NT2/D1 (cell line): ENCODE data around the gene FGF4.

Source experiments
- DNase-seq: peaks from one replicate; pipeline ENCODE4 v3.0.0-alpha.2; 2011; ENCODE audit warnings: low read depth, low spot score
- H3K27me3 ChIP-seq: 2 replicates; pipeline ENCODE4 v1.6.0; 2011; ENCODE audit warnings: mild to moderate bottlenecking; ENCODE audit not compliant: insufficient read length, insufficient read depth
- H3K36me3 ChIP-seq: 2 replicates; pipeline ENCODE4 v1.6.1; 2011; ENCODE audit warnings: mild to moderate bottlenecking, low read length, mixed read lengths; ENCODE audit not compliant: insufficient read depth, insufficient read length
- H3K4me1 ChIP-seq: 2 replicates; pipeline ENCODE4 v1.5.1; 2011; ENCODE audit not compliant: insufficient read depth, insufficient read length
- H3K4me3 ChIP-seq: 2 replicates; pipeline ENCODE4 v1.5.1; 2011; ENCODE audit warnings: low read depth; ENCODE audit not compliant: insufficient read length
- H3K9ac ChIP-seq: 2 replicates; pipeline ENCODE4 v1.6.0; 2011; ENCODE audit warnings: low read depth; ENCODE audit not compliant: insufficient read length
- H3K9me3 ChIP-seq: 2 replicates; pipeline ENCODE4 v1.5.1; 2011; ENCODE audit warnings: mild to moderate bottlenecking, low read length; ENCODE audit not compliant: insufficient read depth
- SUZ12 ChIP-seq: IDR thresholded peaks from 2 replicates; pipeline ENCODE4 v1.6.1; 2011; ENCODE audit not compliant: insufficient read length, insufficient read depth; ENCODE audit errors: extremely low read depth
- YY1 ChIP-seq: IDR thresholded peaks from 2 replicates; pipeline ENCODE4 v1.6.1; 2011; ENCODE audit not compliant: insufficient read length, insufficient read depth
- ZNF274 ChIP-seq: IDR thresholded peaks from 2 replicates; pipeline ENCODE4 v1.6.1; 2011; ENCODE audit warnings: mild to moderate bottlenecking, low read depth, low read length

Gene FGF4

DNA sequence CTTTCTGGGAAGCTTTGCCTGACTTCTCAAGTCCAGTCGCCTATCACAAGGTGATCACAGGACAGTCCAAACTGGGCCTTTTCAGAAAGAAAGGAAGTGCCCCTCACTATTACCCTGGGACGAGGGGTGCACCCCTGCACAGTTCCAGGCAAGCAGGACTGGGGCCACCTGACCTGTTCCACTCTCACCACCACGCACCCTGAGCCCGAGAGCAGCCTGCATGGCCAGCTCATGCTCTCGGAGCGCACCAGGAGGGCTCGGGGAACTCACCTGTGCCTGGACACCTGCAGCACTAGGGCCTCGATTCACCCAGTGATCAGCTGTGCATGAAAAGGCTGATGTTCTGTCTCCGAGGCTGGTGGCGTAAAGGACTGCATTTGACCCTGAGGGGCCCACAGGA lies 12.8 kb upstream of the FGF4 start:
- Histone ChIP-seq H3K36me3 (no peaks in the 10 kb centered on the region), H3K27me3 (no peaks in the 10 kb centered on the region), H3K9ac (no peak overlapping the region), H3K4me1 (peaks cover 11% of the 10 kb centered on the region), H3K9me3 (no peaks in the 10 kb centered on the region), H3K4me3 (no peak overlapping the region)
- TF ChIP-seq SUZ12 (no peak), ZNF274 (no peak), YY1 (no peak)
- no peak for DNase-seq

DNA sequence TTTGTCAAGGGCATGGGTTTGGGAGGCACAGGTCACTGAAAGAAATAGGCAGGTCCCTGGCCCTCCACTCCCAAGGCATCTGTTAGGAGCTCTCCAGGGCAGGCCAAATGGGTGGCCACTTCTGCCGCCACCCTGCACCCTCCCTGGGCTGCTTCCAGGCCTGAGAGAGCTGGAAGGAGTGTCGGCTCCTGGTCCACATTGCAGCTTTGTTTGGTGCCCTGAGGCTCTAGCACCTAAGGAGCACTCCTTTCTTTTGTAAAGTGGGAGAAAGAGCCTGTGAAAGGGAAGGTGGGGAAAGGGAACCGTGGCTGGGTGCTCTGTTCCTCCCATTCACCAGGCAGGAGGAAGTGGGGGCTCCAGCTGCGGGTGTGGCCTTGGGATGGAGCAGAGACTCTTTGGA lies 12.3 kb upstream of the FGF4 start:
- H3K9ac ChIP-seq, result no peak overlapping the region
- no peaks in the 10 kb centered on the region for H3K27me3 ChIP-seq
- no peak for TF ChIP-seq YY1
- TF ChIP-seq SUZ12, result no peak
- no peak for TF ChIP-seq ZNF274
- peaks cover 11% of the 10 kb centered on the region for H3K4me1 ChIP-seq
- H3K4me3 ChIP-seq, result no peak overlapping the region
- no peak for DNase-seq
- H3K36me3 ChIP-seq, result no peaks in the 10 kb centered on the region
- no peaks in the 10 kb centered on the region for H3K9me3 ChIP-seq

DNA sequence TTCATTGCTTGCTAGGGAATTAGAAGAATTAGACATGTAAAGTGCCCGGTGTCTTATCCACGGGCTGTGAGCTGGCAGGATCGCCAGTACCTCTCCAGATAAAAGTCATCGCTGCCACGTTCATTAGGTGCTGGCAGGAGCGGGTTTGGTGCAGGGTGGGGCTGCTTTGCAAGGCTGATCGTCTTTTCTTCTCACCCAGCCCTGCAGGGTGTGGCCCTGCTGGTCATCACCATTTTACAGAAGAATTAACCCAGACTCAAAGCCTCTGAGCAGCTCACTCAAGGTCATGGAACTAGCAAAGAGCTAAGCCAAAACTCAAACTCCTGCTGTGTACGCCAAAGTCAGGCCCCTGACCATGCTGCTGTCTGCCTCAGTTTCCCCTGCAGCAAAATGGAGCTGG lies 6.1 kb upstream of the FGF4 start:
- H3K27me3 ChIP-seq, result peaks cover 8% of the 10 kb centered on the region
- no peaks in the 10 kb centered on the region for H3K36me3 ChIP-seq
- H3K9me3 ChIP-seq, result no peaks in the 10 kb centered on the region
- TF ChIP-seq YY1 (no peak), SUZ12 (no peak), ZNF274 (no peak)
- no peak for DNase-seq
- H3K4me3 ChIP-seq, result no peak overlapping the region
- H3K4me1 ChIP-seq, result peaks cover 3% of the 10 kb centered on the region
- no peak overlapping the region for H3K9ac ChIP-seq

DNA sequence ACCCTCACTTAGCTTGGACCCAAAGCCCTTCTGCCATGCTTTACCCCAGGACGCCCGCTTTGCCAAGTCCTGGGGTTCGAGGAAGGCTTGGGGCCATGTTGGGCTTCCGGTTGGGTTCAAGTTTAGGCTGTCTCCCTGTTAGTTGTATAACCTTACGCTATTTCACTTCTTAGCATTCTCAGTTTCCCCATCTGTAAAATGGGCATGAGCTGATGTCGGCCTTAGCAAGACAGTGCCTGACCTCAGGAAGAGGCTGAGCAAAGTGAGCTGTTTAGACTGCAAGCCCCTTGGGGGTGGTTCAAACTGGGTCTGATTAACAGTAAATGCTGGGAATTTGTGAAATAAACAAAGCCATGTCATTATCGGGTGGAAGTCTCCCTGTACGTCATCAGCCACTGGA lies 3.2 kb upstream of the FGF4 start:
- peaks cover 29% of the 10 kb centered on the region for H3K27me3 ChIP-seq
- no peak for DNase-seq
- H3K9ac ChIP-seq, result no peak overlapping the region
- H3K4me3 ChIP-seq, result no peak overlapping the region
- H3K36me3 ChIP-seq, result no peaks in the 10 kb centered on the region
- no peaks in the 10 kb centered on the region for H3K9me3 ChIP-seq
- peaks cover 11% of the 10 kb centered on the region for H3K4me1 ChIP-seq
- TF ChIP-seq YY1, result no peak
- no peak for TF ChIP-seq ZNF274
- TF ChIP-seq SUZ12, result no peak

DNA sequence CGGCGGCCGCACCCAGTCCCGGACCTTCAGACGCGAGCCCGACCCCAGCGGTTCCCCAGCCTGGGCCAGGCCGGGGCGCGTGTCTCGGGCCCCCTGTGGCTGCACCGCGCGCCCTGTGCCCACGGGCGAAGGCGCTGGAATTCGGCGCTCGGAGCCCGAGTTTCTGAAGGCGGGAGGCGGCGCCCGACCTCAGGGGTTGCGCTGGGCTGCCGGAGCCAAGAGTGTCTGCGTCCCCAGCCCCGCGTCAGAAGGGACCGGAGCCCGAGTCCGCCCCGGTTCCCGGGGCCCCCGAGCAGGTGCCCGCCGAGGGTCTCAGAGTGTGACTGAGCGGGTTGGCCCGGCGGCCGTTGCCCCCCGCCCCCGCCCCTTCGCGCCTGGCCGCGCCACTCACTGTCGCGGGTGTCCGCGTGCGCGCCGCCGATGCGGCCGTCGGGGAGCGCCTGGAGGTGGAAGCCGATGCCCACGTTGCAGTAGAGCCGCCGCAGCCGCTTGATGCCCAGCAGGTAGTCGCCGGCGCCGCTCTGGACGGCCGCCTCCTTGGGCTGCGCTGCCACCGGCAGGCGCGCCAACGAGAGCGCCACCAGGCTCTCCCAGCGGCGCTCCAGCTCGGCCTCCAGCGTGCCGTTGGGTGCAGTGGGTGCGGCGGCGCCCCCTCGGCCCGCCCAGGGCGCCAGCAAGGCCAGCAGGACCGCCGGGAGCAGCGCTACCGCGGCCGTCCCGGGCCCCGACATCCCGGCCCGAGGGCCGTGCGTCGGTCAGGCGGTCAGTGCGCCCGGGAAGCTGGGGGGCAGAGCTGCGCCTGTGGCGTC lies 583 bp downstream of the FGF4 start:
- H3K9me3 ChIP-seq, result no peaks in the 10 kb centered on the region
- peak overlapping the region; percentile 79 for H3K9ac ChIP-seq
- no peak for DNase-seq
- peak overlapping the region; percentile 65 for H3K4me3 ChIP-seq
- peaks cover 17% of the 10 kb centered on the region for H3K4me1 ChIP-seq
- peaks cover 30% of the 10 kb centered on the region for H3K27me3 ChIP-seq
- no peak for TF ChIP-seq YY1
- no peak for TF ChIP-seq ZNF274
- TF ChIP-seq SUZ12, result no peak
- no peaks in the 10 kb centered on the region for H3K36me3 ChIP-seq

DNA sequence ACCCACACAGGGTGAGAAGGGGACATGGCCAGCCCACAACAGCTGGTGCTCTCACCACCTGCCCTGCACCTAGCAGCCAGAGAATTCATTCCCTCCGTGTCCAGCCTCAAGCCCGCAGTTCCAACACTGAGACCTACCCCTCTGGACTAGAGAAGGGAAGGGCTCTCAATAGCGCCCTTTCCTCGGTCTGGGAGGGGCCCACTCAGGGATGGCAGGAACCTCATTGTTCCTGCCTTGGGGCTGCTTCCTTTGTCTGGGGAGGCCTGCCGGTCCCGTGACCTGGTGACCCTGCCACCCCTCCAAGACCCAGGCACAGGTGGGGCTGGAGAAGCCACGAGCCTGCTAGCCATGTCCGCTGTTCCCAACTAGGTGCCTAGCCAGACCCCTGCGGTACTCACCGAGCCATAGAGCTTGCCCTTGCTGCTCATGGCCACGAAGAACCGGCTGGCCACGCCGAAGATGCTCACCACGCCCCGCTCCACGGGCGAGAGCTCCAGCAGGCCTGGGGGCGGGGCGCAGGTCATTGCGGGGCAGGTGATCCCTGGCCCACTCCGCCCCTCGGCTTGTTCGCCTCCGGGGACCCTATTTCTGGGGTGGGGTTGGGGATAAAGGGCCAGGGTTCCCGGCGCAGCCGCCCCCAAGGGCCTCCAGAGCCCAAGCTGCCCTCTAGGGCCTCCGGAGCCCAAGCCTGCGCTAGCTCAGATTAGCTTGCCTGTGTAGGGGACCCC lies 1.4 kb downstream of the FGF4 start:
- no peaks in the 10 kb centered on the region for H3K9me3 ChIP-seq
- no peaks in the 10 kb centered on the region for H3K36me3 ChIP-seq
- no peak for DNase-seq
- peaks cover 30% of the 10 kb centered on the region for H3K27me3 ChIP-seq
- peak overlapping the region; percentile 65 for H3K4me3 ChIP-seq
- peak overlapping the region; percentile 79 for H3K9ac ChIP-seq
- peaks cover 17% of the 10 kb centered on the region for H3K4me1 ChIP-seq
- TF ChIP-seq YY1 (no peak), ZNF274 (no peak), SUZ12 (no peak)

DNA sequence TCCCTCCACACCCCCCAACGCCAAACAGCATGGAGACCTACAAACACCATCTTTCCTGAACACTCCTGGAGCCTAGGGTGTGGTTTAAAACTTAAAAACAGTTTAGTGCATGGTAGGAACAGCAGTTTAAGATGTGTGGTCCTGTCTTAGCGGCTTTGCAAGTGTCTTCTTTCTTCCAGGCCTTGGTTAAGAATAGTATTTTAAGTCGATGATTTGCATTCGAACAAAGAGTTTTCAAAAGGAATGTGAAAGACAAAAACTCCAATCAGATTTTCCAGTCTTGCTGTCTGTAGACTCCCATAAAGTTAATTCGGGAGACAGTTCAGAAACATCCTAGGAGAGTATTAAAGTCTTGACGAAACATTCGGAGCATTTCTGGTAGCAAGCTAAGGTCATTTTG lies 3.7 kb downstream of the FGF4 start:
- peak; percentile 63 for DNase-seq
- no peak overlapping the region for H3K4me3 ChIP-seq
- peaks cover 17% of the 10 kb centered on the region for H3K4me1 ChIP-seq
- peaks cover 27% of the 10 kb centered on the region for H3K27me3 ChIP-seq
- no peaks in the 10 kb centered on the region for H3K9me3 ChIP-seq
- H3K36me3 ChIP-seq, result no peaks in the 10 kb centered on the region
- TF ChIP-seq ZNF274 (no peak), SUZ12 (no peak), YY1 (no peak)
- H3K9ac ChIP-seq, result no peak overlapping the region
